GM19438 (cell line): ENCODE measurements around the gene TTLL13.
"Not testable (repeated sequence)": the region's sequence is repeated elsewhere in the genome, so short reads cannot be mapped to it uniquely, and the experiment has no call there.

ENCODE experiments used
- ATAC-seq: cut with Tn5 transposase; IDR thresholded peaks from one replicate; pipeline ENCODE4 v1.9.1; 2021; ENCODE audit warnings: low read depth; ENCODE audit not compliant: unreplicated experiment

Gene TTLL13

GRCh38 chr15:90233387-90234095 is 15.8 kb upstream of the TTLL13 start, which contains the start of gene CIB1:
CIB1 (minus strand) TSS chr15:90233941; CDS start chr15:90233885, 56 bp downstream.
- ATAC-seq, result peak; percentile 76

GRCh38 chr15:90234096-90234988 is 15.0 kb upstream of the TTLL13 start, which contains the start of gene GDPGP1:
GDPGP1 (plus strand) TSS chr15:90234209; CDS start chr15:90240909, 6,700 bp downstream.
- ATAC-seq, result peak; percentile 61

- ATAC-seq, result no peak
These were observed 10.0 kb upstream of the TTLL13 start for GRCh38 chr15:90239371-90239770.

GRCh38 chr15:90240856-90241255 is 8.5 kb upstream of the TTLL13 start:
- no peak for ATAC-seq

GRCh38 chr15:90241343-90242192 is 7.8 kb upstream of the TTLL13 start:
- no peak for ATAC-seq

GRCh38 chr15:90243943-90244639 is 5.3 kb upstream of the TTLL13 start:
- ATAC-seq, result no peak

- no peak for ATAC-seq
These were observed 560 bp upstream of the TTLL13 start for GRCh38 chr15:90248789-90249202.

GRCh38 chr15:90257776-90258175 is 8.4 kb downstream of the TTLL13 start:
- no peak for ATAC-seq

- peak; percentile 82 for ATAC-seq
These were observed 10.2 kb downstream of the TTLL13 start for GRCh38 chr15:90259524-90259923.

GRCh38 chr15:90260731-90261130 is 11.4 kb downstream of the TTLL13 start:
- ATAC-seq, result not testable (repeated sequence)

- ATAC-seq, result no peak
These were observed 12.5 kb downstream of the TTLL13 start for GRCh38 chr15:90261811-90262210.

GRCh38 chr15:90262426-90262825 is 13.1 kb downstream of the TTLL13 start:
- no peak for ATAC-seq

- ATAC-seq, result no peak
These were observed 15.3 kb downstream of the TTLL13 start for GRCh38 chr15:90264671-90265070.

GRCh38 chr15:90265271-90266060 is 16.1 kb downstream of the TTLL13 start, which contains the start of gene NGRN:
NGRN (plus strand) TSS chr15:90265672; CDS start chr15:90265713, 41 bp downstream.
- ATAC-seq, result peak; percentile 94

- peak; percentile 17 for ATAC-seq
These were observed 16.7 kb downstream of the TTLL13 start for GRCh38 chr15:90266061-90266431.

GRCh38 chr15:90266485-90266884 is 17.1 kb downstream of the TTLL13 start:
- ATAC-seq, result no peak

GRCh38 chr15:90268415-90268814 is 19.1 kb downstream of the TTLL13 start:
- no peak for ATAC-seq

GRCh38 chr15:90270502-90271150 is 21.3 kb downstream of the TTLL13 start:
- no peak for ATAC-seq
